ENCODE results near the gene FNDC4. TPM values are rescaled to one million over a fixed set of nuclear protein-coding genes. Genes with fewer than 3 reads are reported as not detected.

FNDC4 gene
- total RNA-seq, 2 donors from 2014 or later: 11.6 to 14.6 TPM

DNA sequence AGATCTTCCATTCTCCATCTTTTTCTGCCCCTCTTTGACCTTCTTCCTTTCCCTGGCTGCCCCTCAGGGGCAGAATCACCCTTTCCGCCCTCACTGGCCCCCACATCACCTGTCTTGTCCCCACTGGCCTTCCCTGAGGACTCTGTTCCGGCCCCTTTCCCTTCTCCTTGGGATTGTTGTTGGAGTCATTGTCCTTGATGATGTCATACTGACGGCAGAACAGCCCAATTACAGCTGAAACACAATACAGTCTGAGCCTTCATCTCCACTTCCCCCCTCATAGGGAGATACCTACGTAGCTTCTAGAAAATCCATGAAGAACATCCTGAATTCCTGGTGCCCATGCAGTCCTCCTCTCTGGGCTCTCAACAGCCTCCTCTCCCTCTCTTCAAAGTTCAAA lies 2.4 kb downstream of the FNDC4 start:
- TF ChIP-seq, protein P1, sequence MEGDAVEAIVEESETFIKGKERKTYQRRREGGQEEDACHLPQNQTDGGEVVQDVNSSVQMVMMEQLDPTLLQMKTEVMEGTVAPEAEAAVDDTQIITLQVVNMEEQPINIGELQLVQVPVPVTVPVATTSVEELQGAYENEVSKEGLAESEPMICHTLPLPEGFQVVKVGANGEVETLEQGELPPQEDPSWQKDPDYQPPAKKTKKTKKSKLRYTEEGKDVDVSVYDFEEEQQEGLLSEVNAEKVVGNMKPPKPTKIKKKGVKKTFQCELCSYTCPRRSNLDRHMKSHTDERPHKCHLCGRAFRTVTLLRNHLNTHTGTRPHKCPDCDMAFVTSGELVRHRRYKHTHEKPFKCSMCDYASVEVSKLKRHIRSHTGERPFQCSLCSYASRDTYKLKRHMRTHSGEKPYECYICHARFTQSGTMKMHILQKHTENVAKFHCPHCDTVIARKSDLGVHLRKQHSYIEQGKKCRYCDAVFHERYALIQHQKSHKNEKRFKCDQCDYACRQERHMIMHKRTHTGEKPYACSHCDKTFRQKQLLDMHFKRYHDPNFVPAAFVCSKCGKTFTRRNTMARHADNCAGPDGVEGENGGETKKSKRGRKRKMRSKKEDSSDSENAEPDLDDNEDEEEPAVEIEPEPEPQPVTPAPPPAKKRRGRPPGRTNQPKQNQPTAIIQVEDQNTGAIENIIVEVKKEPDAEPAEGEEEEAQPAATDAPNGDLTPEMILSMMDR (conservative IDR thresholded peaks at IDR 0.05): no peak
- 89 to 91% methylated on average over 3 to 4 of the region's 4 CpGs for WGBS, 2 experiments (ENCODE audit: insufficient coverage in 1 of 2, insufficient read length in 1 of 2)

DNA sequence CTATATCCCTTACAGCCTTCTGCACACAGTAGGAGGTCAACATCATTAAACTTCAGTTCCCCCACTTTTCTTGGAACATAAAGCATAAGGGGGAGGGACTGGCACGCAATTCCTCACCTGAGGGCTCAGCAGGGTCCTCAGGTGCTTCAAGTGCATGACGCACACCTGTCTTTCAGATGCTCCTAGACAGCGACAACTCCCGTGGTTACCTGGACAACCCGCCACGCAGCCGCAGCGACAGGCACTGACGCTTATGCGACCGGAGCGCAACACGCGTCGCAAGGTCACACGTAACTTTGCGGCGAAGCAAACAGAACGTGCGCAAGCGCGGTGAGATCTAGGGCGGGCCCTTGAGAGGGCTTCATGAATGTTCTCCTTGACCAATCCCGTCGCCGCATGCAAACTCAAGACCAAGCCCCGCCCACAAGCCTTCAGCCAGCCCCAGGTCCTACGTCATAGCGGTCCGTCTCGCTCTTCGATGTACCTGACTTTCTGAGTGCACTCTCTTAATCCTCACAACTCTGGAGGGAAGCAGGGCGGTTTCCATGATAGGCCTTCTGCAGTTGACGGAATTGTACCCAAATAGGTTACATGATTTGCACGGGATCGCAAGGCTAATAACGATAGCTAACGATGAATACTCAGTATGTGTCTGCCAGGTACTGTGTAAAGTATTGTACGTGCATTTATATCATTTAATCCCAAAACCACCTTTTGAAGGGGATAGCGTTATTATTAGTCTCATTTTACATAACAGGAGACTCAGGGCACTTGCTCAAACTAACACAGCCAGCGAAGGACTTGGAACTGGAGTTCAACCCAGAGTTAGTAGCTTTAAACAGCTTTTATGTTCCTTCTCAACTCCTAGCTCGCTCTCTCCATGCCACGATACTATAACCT lies 5.3 kb downstream of the FNDC4 start, which contains the start of gene IFT172:
Gene IFT172, minus strand, starts transcription at position 246 of the 900 bp plus-strand sequence. Its CDS starts 90 bp downstream, at position 156.
- Histone ChIP-seq H3K27ac (ENCODE audit: low read depth, low read length) (peak within 1 kb of the TSS; percentile 2), H3K9ac (ENCODE audit: extremely low read depth, low read length, poor library complexity, severe bottlenecking) (peak within 1 kb of the TSS; percentile 85), H3K27me3 (ENCODE audit: control insufficient read depth, insufficient read depth, low read length, poor library complexity, severe bottlenecking) (peaks cover 15% of the 10 kb centered on the region), H3K9me3 (ENCODE audit: control insufficient read depth, low read length) (no peaks in the 10 kb centered on the region), H3K4me3 (ENCODE audit: low read length) (peak within 1 kb of the TSS; percentile 86), H3K4me1 (ENCODE audit: control insufficient read depth, insufficient read depth, low read length) (peaks cover 3% of the 10 kb centered on the region), H3K36me3 (ENCODE audit: control insufficient read depth, insufficient read depth, low read length) (no peaks in the 10 kb centered on the region)
- TF ChIP-seq, protein P1 (conservative IDR thresholded peaks at IDR 0.05): no peak
- peaks cover 9% of the 10 kb centered on the region for H3K36me3 Mint-ChIP-seq (ENCODE audit: low read depth)
- 7 to 11% methylated on average over 31 to 43 of the region's 43 CpGs for WGBS, 2 experiments (ENCODE audit: insufficient coverage in 1 of 2, insufficient read length in 1 of 2)
- DNase-seq: peak; percentile 99
- no peaks in the 10 kb centered on the region for H3K9me3 Mint-ChIP-seq
- H3K4me1 Mint-ChIP-seq: peaks cover 5% of the 10 kb centered on the region
- peak within 1 kb of the TSS; percentile 82 for H3K4me3 Mint-ChIP-seq
- peaks cover 13% of the 10 kb centered on the region for H3K27me3 Mint-ChIP-seq (ENCODE audit: insufficient read depth)
- H3K27ac Mint-ChIP-seq: peak within 1 kb of the TSS; percentile 94

More for the DNA sequence above, 2.4 kb downstream of the FNDC4 start:
- Histone ChIP-seq H3K27ac (ENCODE audit: low read depth, low read length) (no peak overlapping the region), H3K36me3 (ENCODE audit: control insufficient read depth, insufficient read depth, low read length) (no peaks in the 10 kb centered on the region), H3K4me3 (ENCODE audit: low read length) (no peak overlapping the region), H3K27me3 (ENCODE audit: control insufficient read depth, insufficient read depth, low read length, poor library complexity, severe bottlenecking) (peaks cover 40% of the 10 kb centered on the region), H3K4me1 (ENCODE audit: control insufficient read depth, insufficient read depth, low read length) (peaks cover 9% of the 10 kb centered on the region), H3K9me3 (ENCODE audit: control insufficient read depth, low read length) (no peaks in the 10 kb centered on the region), H3K9ac (ENCODE audit: extremely low read depth, low read length, poor library complexity, severe bottlenecking) (no peak overlapping the region)
- no peak for DNase-seq
- no peak overlapping the region for H3K27ac Mint-ChIP-seq
- peaks cover 6% of the 10 kb centered on the region for H3K36me3 Mint-ChIP-seq (ENCODE audit: low read depth)
- H3K27me3 Mint-ChIP-seq (ENCODE audit: insufficient read depth): peaks cover 37% of the 10 kb centered on the region
- no peaks in the 10 kb centered on the region for H3K9me3 Mint-ChIP-seq
- H3K4me3 Mint-ChIP-seq: no peak overlapping the region
- peaks cover 26% of the 10 kb centered on the region for H3K4me1 Mint-ChIP-seq

DNA sequence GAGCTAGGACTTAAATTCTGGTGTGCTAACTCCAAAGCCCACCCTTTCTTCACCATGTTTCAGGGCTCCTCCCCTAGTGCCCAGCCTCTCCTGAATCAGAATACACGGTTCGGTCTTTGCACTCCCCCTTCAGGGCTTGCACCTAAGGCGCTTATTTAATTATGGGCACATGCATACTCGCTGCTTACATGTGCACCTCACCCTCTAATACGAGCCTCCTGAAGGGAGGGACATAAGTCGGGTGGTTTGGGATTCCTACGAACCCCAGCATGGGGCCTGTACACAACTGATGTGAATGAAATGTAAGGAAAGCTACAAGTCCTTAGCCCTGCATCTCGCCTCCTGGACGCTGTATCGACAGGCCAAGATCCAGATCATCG lies 5.9 kb downstream of the FNDC4 start:
- H3K27me3 ChIP-seq (ENCODE audit: control insufficient read depth, insufficient read depth, low read length, poor library complexity, severe bottlenecking): peaks cover 9% of the 10 kb centered on the region
- H3K9me3 Mint-ChIP-seq: no peaks in the 10 kb centered on the region
- peaks cover 5% of the 10 kb centered on the region for H3K4me1 Mint-ChIP-seq
- peak overlapping the region; percentile 94 for H3K27ac Mint-ChIP-seq
- peak overlapping the region; percentile 2 for H3K27ac ChIP-seq (ENCODE audit: low read depth, low read length)
- peak overlapping the region; percentile 82 for H3K4me3 Mint-ChIP-seq
- WGBS, 2 experiments (ENCODE audit: insufficient coverage in 1 of 2, insufficient read length in 1 of 2): 7 to 14% methylated on average over 5 to 11 of the region's 11 CpGs
- no peak for DNase-seq
- peaks cover 8% of the 10 kb centered on the region for H3K27me3 Mint-ChIP-seq (ENCODE audit: insufficient read depth)
- H3K36me3 ChIP-seq (ENCODE audit: control insufficient read depth, insufficient read depth, low read length): no peaks in the 10 kb centered on the region
- TF ChIP-seq, protein P1 (conservative IDR thresholded peaks at IDR 0.05): no peak
- H3K9ac ChIP-seq (ENCODE audit: extremely low read depth, low read length, poor library complexity, severe bottlenecking): peak overlapping the region; percentile 85
- peaks cover 3% of the 10 kb centered on the region for H3K4me1 ChIP-seq (ENCODE audit: control insufficient read depth, insufficient read depth, low read length)
- peak overlapping the region; percentile 86 for H3K4me3 ChIP-seq (ENCODE audit: low read length)
- H3K9me3 ChIP-seq (ENCODE audit: control insufficient read depth, low read length): no peaks in the 10 kb centered on the region
- H3K36me3 Mint-ChIP-seq (ENCODE audit: low read depth): peaks cover 11% of the 10 kb centered on the region
